ENCODE results near the gene MTA2. TPM values are rescaled to one million over a fixed set of nuclear protein-coding genes. Genes with fewer than 3 reads are reported as not detected.
A peak's percentile ranks its signal among the peaks of the same experiment; 100 is the strongest.

MTA2 gene
- total RNA-seq, 1 donor from 2014 or later, result 68.4 TPM

GRCh38 chr11:62548545-62549335 is 52.9 kb downstream of the MTA2 start:
- no peak for ATAC-seq
- no peak for DNase-seq
- Histone ChIP-seq H3K27me3 (ENCODE audit: low read depth) (no peaks in the 10 kb centered on the region), H3K4me3 (no peak overlapping the region), H3K27ac (peak overlapping the region; percentile 97), H3K4me1 (peaks cover 76% of the 10 kb centered on the region), H3K9me3 (no peaks in the 10 kb centered on the region), H3K36me3 (no peaks in the 10 kb centered on the region)
- intact Hi-C loops (cut with DNase I), result no loop called here
- no peak for TF ChIP-seq CTCF (IDR thresholded peaks at IDR 0.05)

- Histone ChIP-seq H3K4me1 (peaks cover 76% of the 10 kb centered on the region), H3K9me3 (no peaks in the 10 kb centered on the region), H3K27ac (peak overlapping the region; percentile 97), H3K36me3 (peaks cover 4% of the 10 kb centered on the region), H3K27me3 (ENCODE audit: low read depth) (no peaks in the 10 kb centered on the region), H3K4me3 (peak overlapping the region; percentile 98)
- DNase-seq (no peak), ATAC-seq (no peak)
- intact Hi-C loops (cut with DNase I), result no loop called here
- TF ChIP-seq CTCF (IDR thresholded peaks at IDR 0.05), result no peak
These were observed 53.9 kb downstream of the MTA2 start for GRCh38 chr11:62547691-62548281.

GRCh38 chr11:62546929-62547625 is 54.6 kb downstream of the MTA2 start:
- ATAC-seq (peak in 1 of 2 donors; percentile 1), DNase-seq (no peak)
- Histone ChIP-seq H3K4me3 (peak overlapping the region; percentile 98), H3K27me3 (ENCODE audit: low read depth) (no peaks in the 10 kb centered on the region), H3K9me3 (no peaks in the 10 kb centered on the region), H3K4me1 (peaks cover 76% of the 10 kb centered on the region), H3K27ac (peak overlapping the region; percentile 97), H3K36me3 (peaks cover 4% of the 10 kb centered on the region)
- TF ChIP-seq CTCF (IDR thresholded peaks at IDR 0.05), result no peak
- intact Hi-C loops (cut with DNase I), result no loop called here

GRCh38 chr11:62546244-62546928 is 55.3 kb downstream of the MTA2 start, which contains the start of gene AHNAK:
Gene AHNAK, minus strand, starts transcription at chr11:62546806. Its CDS starts 10,708 bp downstream, at chr11:62536098.
- no peak for TF ChIP-seq CTCF (IDR thresholded peaks at IDR 0.05)
- Histone ChIP-seq H3K36me3 (peaks cover 4% of the 10 kb centered on the region), H3K27ac (peak within 1 kb of the TSS; percentile 97), H3K4me1 (peaks cover 76% of the 10 kb centered on the region), H3K27me3 (ENCODE audit: low read depth) (no peaks in the 10 kb centered on the region), H3K9me3 (no peaks in the 10 kb centered on the region), H3K4me3 (peak within 1 kb of the TSS; percentile 98)
- peak; percentile 82 to 84 for ATAC-seq
- peak; percentile 90 for DNase-seq
- intact Hi-C loops (cut with DNase I), result no loop called here

Measured in lower lobe of right lung (tissue), 2 donors.